PC-9 (cell line): ENCODE results near the gene SP3. TPM values are rescaled to one million over a fixed set of nuclear protein-coding genes. Genes with fewer than 3 reads are reported as not detected.

Experiments
- BruUV-seq: library from RNA; stranded (reverse); fragments of 400-500 nt; replicated peaks from 2 replicates; lab custom pipeline; 2021; lab: Mats Ljungman, UMichigan
- CTCF ChIA-PET: fragments of 300-600 bp; sonication (Branson Sonifier 250); formaldehyde crosslinking; loops from one replicate; lab custom pipeline; 2022; ENCODE audit warnings: antibody characterized with exemption; lab: Charles Lee
- POLR2A ChIA-PET: fragments of 300-600 bp; sonication (Branson Sonifier 250); formaldehyde crosslinking; loops from one replicate; lab custom pipeline; 2022; ENCODE audit warnings: antibody characterized with exemption; ENCODE audit not compliant: unreplicated experiment; lab: Charles Lee
- DNase-seq, 2 experiments: peaks; one replicate each; pipeline versions ENCODE4 v3.0.0 to v3.0.0-alpha.2; 2015 to 2022; ENCODE audit warnings: mixed read lengths in 1 of 2
- H2AFZ ChIP-seq: fragments of 200-600 bp; sonication (generic); 2 replicates; pipeline ENCODE4 v1.8.1; 2017; ENCODE audit warnings: antibody characterized with exemption
- H3F3A ChIP-seq: fragments of 200-600 bp; sonication (generic); 2 replicates; pipeline ENCODE4 v1.8.1; 2017; ENCODE audit warnings: antibody characterized with exemption, mild to moderate bottlenecking, low read depth; ENCODE audit not compliant: insufficient read depth
- H3K27ac ChIP-seq: fragments of 200-600 bp; sonication (generic); 2 replicates; pipeline ENCODE4 v1.6.1; 2016; ENCODE audit warnings: mixed run types
- H3K27me3 ChIP-seq: fragments of 200-600 bp; sonication (generic); 2 replicates; pipeline ENCODE4 v1.6.1; 2016; ENCODE audit warnings: low read depth, mixed run types; ENCODE audit not compliant: insufficient read depth
- H3K36me3 ChIP-seq: fragments of 200-600 bp; sonication (generic); 2 replicates; pipeline ENCODE4 v1.6.1; 2016; ENCODE audit warnings: low read depth, mixed run types
- H3K4me1 ChIP-seq: fragments of 200-600 bp; sonication (generic); replicated peaks from 2 replicates; pipeline ENCODE4 v1.6.1; 2016; ENCODE audit warnings: mixed run types; ENCODE audit not compliant: insufficient read depth
- H3K4me2 ChIP-seq: fragments of 200-600 bp; sonication (generic); 2 replicates; pipeline ENCODE4 v1.6.1; 2017; ENCODE audit warnings: mixed run types
- H3K4me3 ChIP-seq: fragments of 200-600 bp; sonication (generic); 2 replicates; pipeline ENCODE4 v1.6.1; 2016; ENCODE audit warnings: mixed run types
- H3K79me2 ChIP-seq: fragments of 200-600 bp; sonication (generic); 2 replicates; pipeline ENCODE4 v1.6.1; 2017; ENCODE audit warnings: low read depth, mixed run types
- H3K9me2 ChIP-seq: fragments of 200-600 bp; sonication (generic); 2 replicates; pipeline ENCODE4 v1.8.1; 2017; ENCODE audit warnings: mild to moderate bottlenecking; ENCODE audit not compliant: insufficient read depth
- H3K9me3 ChIP-seq: fragments of 200-600 bp; sonication (generic); 2 replicates; pipeline ENCODE4 v1.8.1; 2016; ENCODE audit warnings: low read depth; ENCODE audit not compliant: insufficient read depth
- H4K20me1 ChIP-seq: fragments of 200-600 bp; sonication (generic); 2 replicates; pipeline ENCODE4 v1.8.1; 2017; ENCODE audit not compliant: insufficient read depth
- CTCF ChIP-seq: fragments of 200-600 bp; sonication (generic); conservative IDR thresholded peaks from 2 replicates; pipeline ENCODE4 v1.6.1; 2017; ENCODE audit warnings: mixed run types, antibody characterized with exemption, mild to moderate bottlenecking, moderate library complexity
- EZH2 ChIP-seq: fragments of 200-600 bp; sonication (generic); IDR thresholded peaks from 2 replicates; pipeline ENCODE4 v1.8.0; 2017; ENCODE audit warnings: antibody characterized with exemption, low read depth
- intact Hi-C: fragments of 100-400 bp; cut with micrococcal nuclease; formaldehyde crosslinking; loops from one replicate; pipeline ENCODE4 v1.10.0; 2022; ENCODE audit not compliant: unreplicated experiment
- total RNA-seq: library from RNA; stranded (reverse); gene quantifications from 2 replicates; pipeline ENCODE4 v1.2.3, GENCODE V29; 2021

SP3 gene
- total RNA-seq, 1 experiment from 2014 or later: 127 TPM

GRCh38 chr2:174013315-174013751 lies 48.2 kb upstream of the SP3 start:
- TF ChIP-seq CTCF: no peak
- no peak for TF ChIP-seq EZH2
- Histone ChIP-seq H4K20me1 (no peaks in the 10 kb centered on the region), H3K27ac (no peak overlapping the region), H3K9me3 (no peaks in the 10 kb centered on the region), H3K9me2 (no peaks in the 10 kb centered on the region), H3K4me2 (no peak overlapping the region), H3K4me1 (no peaks in the 10 kb centered on the region), H2AFZ (no peak overlapping the region), H3K79me2 (no peaks in the 10 kb centered on the region), H3K4me3 (no peak overlapping the region), H3K36me3 (no peaks in the 10 kb centered on the region), H3F3A (no peaks in the 10 kb centered on the region), H3K27me3 (no peaks in the 10 kb centered on the region)
- intact Hi-C loops: loop anchor here (2.0 kb wide), 1 partner anchor 49 kb away; the partner anchor contains the start of gene SP3
- DNase-seq: no peak
- POLR2A ChIA-PET: interaction anchor here (1.2 kb wide), 1 partner anchor 47 kb away, joined by 3 read pairs; no protein-coding TSS in a partner anchor
- CTCF ChIA-PET: no interaction called here
- BruUV-seq: TSS peak; percentile 93

GRCh38 chr2:174012347-174013314 lies 47.5 kb upstream of the SP3 start:
- no peaks in the 10 kb centered on the region for H3F3A ChIP-seq
- no peaks in the 10 kb centered on the region for H3K79me2 ChIP-seq
- H3K9me3 ChIP-seq: no peaks in the 10 kb centered on the region
- H3K27ac ChIP-seq: no peak overlapping the region
- H3K36me3 ChIP-seq: no peaks in the 10 kb centered on the region
- H4K20me1 ChIP-seq: no peaks in the 10 kb centered on the region
- intact Hi-C loops: loop anchor here (2.0 kb wide), 1 partner anchor 48 kb away; the partner anchor contains the start of gene SP3
- no peaks in the 10 kb centered on the region for H3K9me2 ChIP-seq
- no peaks in the 10 kb centered on the region for H3K27me3 ChIP-seq
- H3K4me3 ChIP-seq: no peak overlapping the region
- TF ChIP-seq EZH2 (no peak), CTCF (no peak)
- POLR2A ChIA-PET: interaction anchor here (0.6 to 1.2 kb wide), 3 partner anchors 16 to 612 kb away, joined by 3 to 18 read pairs (median 4); no protein-coding TSS in a partner anchor
- DNase-seq: peak in 1 of 2 experiments; percentile 81
- H3K4me1 ChIP-seq: no peaks in the 10 kb centered on the region
- H3K4me2 ChIP-seq: no peak overlapping the region
- H2AFZ ChIP-seq: no peak overlapping the region
- CTCF ChIA-PET: interaction anchor here (0.6 kb wide), 1 partner anchor 24 kb away, joined by 3 read pairs; no protein-coding TSS in a partner anchor
- BruUV-seq: no TSS peak

- intact Hi-C loops: loop anchor here (2.0 kb wide), 1 partner anchor 47 kb away; the partner anchor contains the start of gene SP3
- POLR2A ChIA-PET: interaction anchor here (0.6 to 0.9 kb wide), 3 partner anchors 15 to 84 kb away, joined by 3 to 6 read pairs (median 4); no protein-coding TSS in a partner anchor
- H3K27ac ChIP-seq: no peak overlapping the region
Measured at GRCh38 chr2:174011796-174012195, 46.6 kb upstream of the SP3 start.

More at GRCh38 chr2:174011796-174012195, 46.6 kb upstream of the SP3 start:
- no peaks in the 10 kb centered on the region for H3K4me1 ChIP-seq
- no peaks in the 10 kb centered on the region for H3F3A ChIP-seq
- BruUV-seq: TSS peak; percentile 64
- no peak overlapping the region for H3K4me3 ChIP-seq
- H3K9me2 ChIP-seq: no peaks in the 10 kb centered on the region
- no peak for DNase-seq
- H3K4me2 ChIP-seq: no peak overlapping the region
- TF ChIP-seq CTCF (no peak), EZH2 (no peak)
- no peaks in the 10 kb centered on the region for H3K27me3 ChIP-seq
- H2AFZ ChIP-seq: no peak overlapping the region
- no peaks in the 10 kb centered on the region for H3K9me3 ChIP-seq
- CTCF ChIA-PET: interaction anchor here (0.6 kb wide), 1 partner anchor 24 kb away, joined by 3 read pairs; no protein-coding TSS in a partner anchor
- no peaks in the 10 kb centered on the region for H3K79me2 ChIP-seq
- no peaks in the 10 kb centered on the region for H4K20me1 ChIP-seq
- H3K36me3 ChIP-seq: no peaks in the 10 kb centered on the region
